Lung (tissue), 12 donors: ENCODE results near the gene DAAM1. TPM values are rescaled to one million over a fixed set of nuclear protein-coding genes. Genes with fewer than 3 reads are reported as not detected.

Experiments
- ATAC-seq: fragments of 200-7000 bp; cut with Tn5 transposase; one replicate; pipeline ENCODE4 v1.9.1; 2020; ENCODE audit warnings: moderate number of reproducible peaks; ENCODE audit not compliant: insufficient read depth, low FRiP score
- DNase-seq, 3 donors: peaks; one replicate each; pipeline ENCODE4 v3.0.0-alpha.2; 2013 to 2017
- H3K27ac ChIP-seq, 2 donors: one replicate each; pipeline ENCODE4 v1.5.1; 2013; ENCODE audit warnings: mild to moderate bottlenecking in 2 of 2, moderate library complexity in 2 of 2, control low read depth in 1 of 2, inconsistent platforms in 1 of 2, low read depth in 1 of 2, low read length in 1 of 2
- H3K27me3 ChIP-seq, 3 donors: one replicate each; pipeline ENCODE4 v1.5.1; 2013; ENCODE audit warnings: low read length in 2 of 3; ENCODE audit not compliant: control insufficient read depth in 3 of 3, insufficient read depth in 3 of 3
- H3K36me3 ChIP-seq, 4 donors: one replicate each; pipeline ENCODE4 v1.5.1; 2013; ENCODE audit warnings: low read length in 4 of 4, mild to moderate bottlenecking in 1 of 4, moderate library complexity in 1 of 4; ENCODE audit not compliant: control insufficient read depth in 4 of 4, insufficient read depth in 4 of 4
- H3K4me1 ChIP-seq, 5 donors: one replicate each; pipeline ENCODE4 v1.5.1; 2013; ENCODE audit warnings: low read length in 5 of 5, mild to moderate bottlenecking in 2 of 5, moderate library complexity in 1 of 5; ENCODE audit not compliant: control insufficient read depth in 5 of 5, insufficient read depth in 5 of 5
- H3K4me3 ChIP-seq: one replicate; pipeline ENCODE4 v1.5.1; 2013; ENCODE audit warnings: mild to moderate bottlenecking, control low read depth, moderate library complexity
- H3K9ac ChIP-seq, 2 donors: one replicate each; pipeline ENCODE4 v1.5.1; 2013; ENCODE audit warnings: low read length in 2 of 2, control low read depth in 1 of 2; ENCODE audit not compliant: insufficient read depth in 1 of 2
- H3K9me3 ChIP-seq, 4 donors: one replicate each; pipeline ENCODE4 v1.5.1; 2013; ENCODE audit warnings: low read length in 3 of 4, mild to moderate bottlenecking in 1 of 4, moderate library complexity in 1 of 4; ENCODE audit not compliant: control insufficient read depth in 4 of 4, insufficient read depth in 3 of 4
- WGBS, 2 donors: extraction: QIAGEN DNeasy Blood & Tissue Kit; methylation state at CpG; one replicate each; pipeline ENCODE4 v1.1.7; 2013; 5-methylcytosine and 5-hydroxymethylcytosine counted together
- polyA plus RNA-seq, 2 donors: library from polyadenylated mRNA; stranded (reverse); fragments of 200-250 nt; gene quantifications; one replicate each; pipeline ENCODE4 v1.2.1, GENCODE V29; 2013
- total RNA-seq, 2 donors: library from RNA; depleted of rRNA in 1 of 2; stranded (reverse); fragments of >200 nt in 1 of 2; gene quantifications; one replicate each; pipeline ENCODE4 v1.2.1, GENCODE V29; 2014 to 2021
- TF ChIP-seq, protein P1 (sequence below): IDR thresholded peaks from 2 replicates; pipeline ENCODE4 v1.5.1; 2012; ENCODE audit warnings: mild to moderate bottlenecking; ENCODE audit errors: control extremely low read depth, extremely low read depth
- donor health status: control.
- donor health status: control.
- donor health status: Bipolar disorder and iron deficiency.
- donor health status: healthy.
- donor health status: DM: yes; HTN: yes; CAD: no.

DAAM1 gene
- total and polyA plus RNA-seq, 4 donors, result 10.3 to 84.6 (median 32.6) TPM

DNA sequence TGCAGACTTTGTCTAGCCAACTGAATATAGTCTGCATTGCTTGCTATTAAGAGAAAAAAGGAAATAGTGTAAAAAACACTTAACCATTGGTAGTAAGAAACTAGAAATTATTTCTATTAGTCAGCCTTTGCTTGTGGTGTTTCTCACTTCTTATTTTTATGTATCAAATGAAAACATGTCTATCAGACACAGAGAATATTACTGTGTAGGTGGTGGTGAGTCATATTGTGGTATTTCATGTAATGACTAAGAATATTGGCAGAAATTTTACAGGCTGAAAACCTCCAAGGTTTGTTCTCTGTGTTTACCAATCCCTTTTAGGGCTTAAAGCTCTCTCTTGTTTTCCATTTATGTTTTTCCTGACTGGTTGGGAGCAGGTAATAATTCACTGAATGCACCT lies 87.2 kb downstream of the DAAM1 start:
- peaks cover 0 to 3% (median 0%) of the 10 kb centered on the region in 4 donors for H3K36me3 ChIP-seq
- H3K4me1 ChIP-seq, result peaks cover 0 to 22% (median 7%) of the 10 kb centered on the region in 5 donors
- H3K9me3 ChIP-seq, result no peaks in the 10 kb centered on the region
- TF ChIP-seq, protein P1, sequence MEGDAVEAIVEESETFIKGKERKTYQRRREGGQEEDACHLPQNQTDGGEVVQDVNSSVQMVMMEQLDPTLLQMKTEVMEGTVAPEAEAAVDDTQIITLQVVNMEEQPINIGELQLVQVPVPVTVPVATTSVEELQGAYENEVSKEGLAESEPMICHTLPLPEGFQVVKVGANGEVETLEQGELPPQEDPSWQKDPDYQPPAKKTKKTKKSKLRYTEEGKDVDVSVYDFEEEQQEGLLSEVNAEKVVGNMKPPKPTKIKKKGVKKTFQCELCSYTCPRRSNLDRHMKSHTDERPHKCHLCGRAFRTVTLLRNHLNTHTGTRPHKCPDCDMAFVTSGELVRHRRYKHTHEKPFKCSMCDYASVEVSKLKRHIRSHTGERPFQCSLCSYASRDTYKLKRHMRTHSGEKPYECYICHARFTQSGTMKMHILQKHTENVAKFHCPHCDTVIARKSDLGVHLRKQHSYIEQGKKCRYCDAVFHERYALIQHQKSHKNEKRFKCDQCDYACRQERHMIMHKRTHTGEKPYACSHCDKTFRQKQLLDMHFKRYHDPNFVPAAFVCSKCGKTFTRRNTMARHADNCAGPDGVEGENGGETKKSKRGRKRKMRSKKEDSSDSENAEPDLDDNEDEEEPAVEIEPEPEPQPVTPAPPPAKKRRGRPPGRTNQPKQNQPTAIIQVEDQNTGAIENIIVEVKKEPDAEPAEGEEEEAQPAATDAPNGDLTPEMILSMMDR, result no peak
- H3K27ac ChIP-seq, result peak overlapping the region in 1 of 2 donors; percentile 41
- no peak overlapping the region for H3K9ac ChIP-seq
- DNase-seq (no peak), ATAC-seq (peak; percentile 71)
- H3K27me3 ChIP-seq, result no peaks in the 10 kb centered on the region
- H3K4me3 ChIP-seq, result no peak overlapping the region

GRCh38 chr14:59276235-59276634 lies 87.8 kb downstream of the DAAM1 start:
- no peak for ATAC-seq
- no peaks in the 10 kb centered on the region for H3K27me3 ChIP-seq
- DNase-seq, result no peak
- H3K27ac ChIP-seq, result peak overlapping the region in 1 of 2 donors; percentile 41
- TF ChIP-seq, protein P1, result no peak
- H3K4me3 ChIP-seq, result no peak overlapping the region
- peaks cover 0 to 3% (median 0%) of the 10 kb centered on the region in 4 donors for H3K36me3 ChIP-seq
- no peak overlapping the region for H3K9ac ChIP-seq
- no peaks in the 10 kb centered on the region for H3K9me3 ChIP-seq
- H3K4me1 ChIP-seq, result peaks cover 0 to 25% (median 7%) of the 10 kb centered on the region in 5 donors

DNA sequence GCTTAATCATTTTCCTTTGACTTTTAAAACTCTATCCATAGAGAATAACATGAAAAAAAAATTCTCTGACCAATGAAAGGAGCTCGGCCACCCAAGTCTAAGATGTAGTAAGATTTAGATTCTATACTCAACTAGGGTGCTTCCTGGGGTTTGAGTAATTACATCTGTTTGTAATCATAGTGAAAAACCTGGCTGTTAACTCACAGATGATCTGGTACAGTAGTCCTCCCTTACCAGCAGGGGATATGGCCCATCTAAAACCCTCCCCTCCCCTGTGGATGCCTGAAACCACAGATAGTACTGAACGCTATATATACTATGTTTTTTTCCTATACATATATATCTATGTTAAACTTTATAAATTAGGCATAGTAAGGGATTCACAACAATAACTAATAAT lies 89.2 kb downstream of the DAAM1 start:
- TF ChIP-seq, protein P1, result no peak
- Histone ChIP-seq H3K36me3 (peaks cover 0 to 3% (median 1%) of the 10 kb centered on the region in 4 donors), H3K27me3 (no peaks in the 10 kb centered on the region), H3K4me1 (peaks cover 0 to 33% (median 7%) of the 10 kb centered on the region in 5 donors), H3K4me3 (no peak overlapping the region), H3K27ac (peak overlapping the region in 1 of 2 donors; percentile 64), H3K9ac (no peak overlapping the region), H3K9me3 (no peaks in the 10 kb centered on the region)
- no peak for DNase-seq
- ATAC-seq, result no peak
- 87 to 95% methylated on average over 2 of the region's 2 CpGs for WGBS, 2 donors

DNA sequence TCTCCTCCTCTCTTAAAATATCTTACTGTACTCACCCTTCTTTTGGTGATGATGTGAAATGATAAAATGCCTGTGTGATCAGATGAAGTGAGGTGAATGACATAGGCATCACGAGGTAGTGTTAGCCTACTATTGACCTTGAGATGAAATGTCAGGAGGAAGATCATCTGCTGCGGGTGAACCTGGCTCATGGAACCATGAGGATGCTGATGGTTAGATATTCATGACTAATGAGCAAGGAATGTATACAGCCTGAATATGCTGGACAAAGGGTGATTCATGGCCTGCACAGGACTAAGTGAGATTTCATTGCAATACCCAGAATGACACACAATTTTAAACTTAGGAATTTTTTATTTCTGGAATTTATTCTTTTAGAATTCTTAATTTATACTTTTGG lies 89.6 kb downstream of the DAAM1 start:
- Histone ChIP-seq H3K27me3 (no peaks in the 10 kb centered on the region), H3K4me1 (peaks cover 0 to 33% (median 7%) of the 10 kb centered on the region in 5 donors), H3K27ac (peak overlapping the region in 1 of 2 donors; percentile 17), H3K9me3 (no peaks in the 10 kb centered on the region), H3K4me3 (no peak overlapping the region), H3K36me3 (peaks cover 0 to 3% (median 1%) of the 10 kb centered on the region in 4 donors), H3K9ac (no peak overlapping the region)
- TF ChIP-seq, protein P1, result no peak
- ATAC-seq, result no peak
- 66 to 72% methylated on average over 2 of the region's 2 CpGs for WGBS, 2 donors
- no peak for DNase-seq
